Endothelial cell of umbilical vein (primary cell): ENCODE results near the gene CACNG4.

Experiments used
- CTCF ChIP-seq, 2 donors: IDR thresholded peaks; 1 replicate in 1 of 2; 2 replicates in 1 of 2; pipeline ENCODE4 v1.5.1; 2011; ENCODE audit warnings: low read length in 2 of 2, mild to moderate bottlenecking in 2 of 2, moderate library complexity in 2 of 2, control low read depth in 1 of 2, inconsistent platforms in 1 of 2, low read depth in 1 of 2; ENCODE audit not compliant: insufficient read depth in 1 of 2; ENCODE audit errors: extremely low read depth in 1 of 2
- EZH2 ChIP-seq: IDR thresholded peaks from 2 replicates; pipeline ENCODE4 v1.6.1; 2012; ENCODE audit warnings: borderline replicate concordance, low read depth, mild to moderate bottlenecking, moderate library complexity, low read length, inconsistent platforms; ENCODE audit not compliant: severe bottlenecking
- POLR2A ChIP-seq: IDR thresholded peaks from 2 replicates; pipeline ENCODE4 v1.6.1; 2012; ENCODE audit warnings: low read depth, mild to moderate bottlenecking, control low read depth, low read length

GRCh38 chr17:66947311-66947710 lies 17.2 kb upstream of the CACNG4 start:
- TF ChIP-seq POLR2A (no peak), EZH2 (no peak), CTCF (IDR thresholded peaks at IDR 0.05; ENCODE audit: extremely low read depth in 1 of 2, insufficient read depth in 1 of 2, low read depth in 1 of 2, low read length in 2 of 2) (no peak)
